Spinal cord (tissue), 10 donors: ENCODE results near the gene ITGA5. TPM values are rescaled to one million over a fixed set of nuclear protein-coding genes. Genes with fewer than 3 reads are reported as not detected.

Source experiments
- DNase-seq, 6 donors: peaks; one replicate each; pipeline versions ENCODE4 v3.0.0 to v3.0.0-alpha.2; 2013 to 2015; ENCODE audit warnings: low spot score in 6 of 6, low read depth in 4 of 6
- H3K27ac ChIP-seq: one replicate; pipeline ENCODE4 v1.5.1; 2013; ENCODE audit warnings: low read depth, low read length, control low read depth
- H3K27me3 ChIP-seq: one replicate; pipeline ENCODE4 v1.6.1; 2013; ENCODE audit warnings: low read length; ENCODE audit not compliant: control insufficient read depth, insufficient read depth
- H3K36me3 ChIP-seq: one replicate; pipeline ENCODE4 v1.6.1; 2013; ENCODE audit warnings: low read length; ENCODE audit not compliant: control insufficient read depth, insufficient read depth
- H3K4me1 ChIP-seq: one replicate; pipeline ENCODE4 v1.6.1; 2013; ENCODE audit warnings: low read length; ENCODE audit not compliant: control insufficient read depth, insufficient read depth
- H3K4me3 ChIP-seq: one replicate; pipeline ENCODE4 v1.5.1; 2013; ENCODE audit warnings: low read depth, low read length, control low read depth
- H3K9me3 ChIP-seq: one replicate; pipeline ENCODE4 v1.6.1; 2013; ENCODE audit warnings: low read length; ENCODE audit not compliant: control insufficient read depth, insufficient read depth
- WGBS: methylation state at CpG from one replicate; pipeline ENCODE4 v1.1.5; 2013; ENCODE audit warnings: missing lambda C conversion rate; ENCODE audit not compliant: insufficient coverage; 5-methylcytosine and 5-hydroxymethylcytosine counted together
- polyA plus RNA-seq, 2 donors: library from polyadenylated mRNA; unstranded; fragments of 120-200 nt; gene quantifications; one replicate each; pipeline ENCODE4 v1.2.1, GENCODE V29; 2013; ENCODE audit not compliant: insufficient read length in 2 of 2
- total RNA-seq, 2 donors: library from RNA; depleted of rRNA in 1 of 2; stranded (reverse); fragments of 120-200 nt in 1 of 2; fragments of >200 nt in 1 of 2; gene quantifications; one replicate each; pipeline versions ENCODE4 v1.2.3 to v1.2.4, GENCODE V29; 2013 to 2014
- donor health status: healthy.

ITGA5 gene
- total and polyA plus RNA-seq, 4 donors = 12.3 to 43.0 (median 20.0) TPM

DNA sequence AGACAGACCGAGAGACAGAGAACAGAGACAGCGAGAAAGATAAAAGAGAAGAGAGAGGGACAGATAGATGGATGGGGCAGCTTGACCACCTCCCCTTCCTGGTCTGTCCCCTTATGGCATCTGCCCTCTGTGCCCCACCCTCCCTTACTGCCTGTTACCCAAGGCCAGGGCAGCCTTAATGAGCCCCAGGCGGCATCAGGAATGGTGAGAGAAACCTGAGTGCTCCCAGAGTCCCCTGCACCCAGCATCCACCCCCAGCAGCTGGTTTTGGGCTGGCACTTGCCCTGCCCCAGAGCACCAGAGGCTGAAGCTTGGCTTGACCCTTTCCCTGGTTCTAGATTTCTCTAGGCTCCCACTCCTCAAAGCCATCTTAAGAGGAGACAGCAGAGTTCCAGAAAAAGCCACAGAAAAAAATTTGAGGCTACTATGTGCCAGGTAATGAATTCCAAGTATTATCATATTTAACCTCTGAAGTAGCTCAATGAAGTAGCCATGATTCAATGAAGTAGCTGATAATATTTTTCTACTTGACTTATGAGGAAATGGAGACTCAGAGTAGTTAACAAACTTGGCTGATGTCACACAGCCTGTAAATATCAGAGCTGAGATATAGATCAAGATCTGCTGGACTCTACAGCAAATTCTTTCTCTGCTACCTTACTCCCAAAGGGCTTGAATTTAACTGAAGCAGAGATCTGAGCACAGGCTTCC, 32.5 kb downstream of the ITGA5 start:
- no peak overlapping the region for H3K4me3 ChIP-seq
- DNase-seq = no peak
- H3K36me3 ChIP-seq = peaks cover 4% of the 10 kb centered on the region
- H3K4me1 ChIP-seq = peaks cover 46% of the 10 kb centered on the region
- WGBS = 74% methylated on average over 2 of the region's 3 CpGs
- H3K27me3 ChIP-seq = no peaks in the 10 kb centered on the region
- H3K9me3 ChIP-seq = no peaks in the 10 kb centered on the region
- no peak overlapping the region for H3K27ac ChIP-seq

DNA sequence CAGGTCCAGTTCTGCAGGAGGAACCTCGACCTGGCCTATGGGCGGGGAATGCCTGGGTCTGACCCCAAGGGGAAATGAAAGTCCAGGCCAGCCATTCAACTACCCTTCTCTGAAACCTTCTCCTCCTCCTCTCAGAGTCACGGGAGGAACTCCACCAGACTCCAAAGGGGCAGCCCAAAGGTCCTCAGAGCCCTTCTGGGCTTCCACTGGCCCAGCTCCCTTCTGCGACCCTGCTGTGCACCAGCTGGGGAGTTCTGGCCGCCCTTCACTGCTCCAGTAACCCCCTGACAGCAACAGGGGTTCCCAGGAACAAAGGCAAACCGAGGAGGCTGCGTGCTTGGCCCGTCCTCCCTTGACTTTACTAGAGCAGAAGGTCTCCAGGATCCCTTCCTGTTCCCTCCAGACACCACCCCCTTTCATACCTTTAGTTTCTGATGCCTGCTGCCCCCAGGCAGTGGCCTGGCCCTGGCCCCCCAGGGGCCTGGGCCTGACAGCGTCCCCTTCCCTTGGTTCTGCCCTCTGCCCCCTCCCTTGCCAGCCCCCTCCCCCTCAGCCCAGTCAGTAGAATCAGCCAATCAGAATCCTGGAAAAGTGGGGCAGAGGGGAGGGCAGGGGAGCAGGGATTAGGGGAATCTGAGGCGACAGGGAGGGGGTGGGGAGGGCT, 33.7 kb downstream of the ITGA5 start:
- peaks cover 4% of the 10 kb centered on the region for H3K36me3 ChIP-seq
- no peaks in the 10 kb centered on the region for H3K9me3 ChIP-seq
- H3K4me3 ChIP-seq = no peak overlapping the region
- peaks cover 37% of the 10 kb centered on the region for H3K4me1 ChIP-seq
- no peaks in the 10 kb centered on the region for H3K27me3 ChIP-seq
- 32% methylated on average over 9 of the region's 10 CpGs for WGBS
- peak in 2 of 6 donors; percentile 52 to 58 for DNase-seq
- peak overlapping the region; percentile 61 for H3K27ac ChIP-seq

DNA sequence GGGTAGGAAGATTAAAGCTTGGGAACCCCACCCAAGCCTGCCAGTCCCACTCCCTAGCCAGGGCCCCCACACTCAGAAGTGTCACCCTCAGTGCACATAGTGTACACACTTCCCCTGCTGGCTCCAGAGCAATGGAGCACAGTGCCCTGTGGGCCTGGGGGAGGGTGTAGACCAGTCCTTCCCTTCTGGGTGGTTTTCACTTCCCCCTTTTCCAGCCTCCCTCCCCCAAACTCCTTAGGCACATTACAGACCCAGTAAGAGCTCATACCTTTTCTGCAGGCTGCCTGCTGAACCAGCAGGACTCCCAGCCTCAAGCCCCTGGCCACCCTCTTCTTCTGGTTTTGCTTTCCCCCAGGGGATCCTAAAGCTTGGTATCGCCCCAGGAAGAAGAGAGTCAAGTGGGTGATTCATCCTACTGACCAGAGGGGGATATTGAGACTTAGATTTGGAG, 34.5 kb downstream of the ITGA5 start, which contains the start of gene ZNF385A:
Gene ZNF385A, minus strand, starts transcription at position 143 of the 451 bp plus-strand sequence. CDS start 219 bp downstream, outside the sequence.
- Histone ChIP-seq H3K36me3 (peaks cover 4% of the 10 kb centered on the region), H3K4me1 (peaks cover 34% of the 10 kb centered on the region), H3K27ac (peak within 1 kb of the TSS; percentile 61), H3K4me3 (no peak within 1 kb of the TSS), H3K9me3 (no peaks in the 10 kb centered on the region), H3K27me3 (no peaks in the 10 kb centered on the region)
- WGBS = no CpG with 5 or more reads among the region's 1 CpG
- no peak for DNase-seq

DNA sequence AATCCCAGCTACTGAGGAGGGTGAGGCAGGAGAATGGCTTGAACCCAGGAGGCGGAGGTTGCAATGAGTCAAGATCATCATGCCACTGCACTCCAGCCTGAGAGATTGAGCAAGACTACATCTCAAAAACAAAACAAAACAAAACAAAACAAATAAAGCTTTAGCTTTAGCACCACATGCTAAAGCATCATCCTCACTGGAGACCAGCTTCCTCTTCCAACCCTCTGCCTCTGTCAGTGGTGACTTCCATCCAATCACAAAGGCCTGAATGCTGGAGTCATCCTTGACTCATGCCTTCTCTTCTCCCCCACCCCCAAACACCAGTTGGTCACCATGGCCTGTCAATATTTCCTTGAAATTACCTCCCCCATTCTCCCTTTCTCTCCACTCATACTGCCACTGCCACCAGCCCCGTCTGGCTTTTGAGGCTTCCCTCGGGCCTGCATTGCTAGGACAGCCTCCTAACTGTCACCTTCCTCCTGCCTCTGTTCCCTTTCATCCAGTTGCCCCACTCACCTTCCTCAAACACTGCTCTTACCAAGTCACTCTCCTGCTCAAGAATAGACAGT, 35.9 kb downstream of the ITGA5 start:
- 86% methylated on average over 3 of the region's 3 CpGs for WGBS
- H3K27me3 ChIP-seq = no peaks in the 10 kb centered on the region
- H3K27ac ChIP-seq = no peak overlapping the region
- no peak overlapping the region for H3K4me3 ChIP-seq
- H3K36me3 ChIP-seq = peaks cover 4% of the 10 kb centered on the region
- no peak for DNase-seq
- no peaks in the 10 kb centered on the region for H3K9me3 ChIP-seq
- H3K4me1 ChIP-seq = peaks cover 40% of the 10 kb centered on the region

DNA sequence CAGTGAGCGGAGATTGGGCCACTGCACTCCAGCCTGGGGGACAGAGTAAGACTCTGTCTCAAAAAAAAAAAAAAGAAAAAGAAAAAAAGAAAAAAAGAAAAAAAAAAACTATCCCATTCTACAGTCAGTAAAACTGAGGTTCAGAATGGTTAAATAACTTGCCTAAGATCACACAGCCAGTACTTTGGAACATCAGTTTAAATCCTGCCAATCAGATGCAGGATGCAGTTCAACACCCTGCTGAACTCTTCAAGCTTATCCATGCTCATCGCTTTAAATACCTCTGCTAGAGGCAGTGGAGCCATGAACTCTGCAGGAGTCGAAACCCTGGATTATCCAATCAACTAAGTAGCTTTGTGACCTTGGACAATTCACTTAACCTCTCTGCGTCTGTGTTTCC, 37.9 kb downstream of the ITGA5 start:
- peaks cover 43% of the 10 kb centered on the region for H3K4me1 ChIP-seq
- H3K9me3 ChIP-seq = no peaks in the 10 kb centered on the region
- H3K27ac ChIP-seq = no peak overlapping the region
- peaks cover 6% of the 10 kb centered on the region for H3K36me3 ChIP-seq
- no peak overlapping the region for H3K4me3 ChIP-seq
- DNase-seq = no peak
- no peaks in the 10 kb centered on the region for H3K27me3 ChIP-seq
- 100% methylated on average over 1 of the region's 4 CpGs for WGBS

DNA sequence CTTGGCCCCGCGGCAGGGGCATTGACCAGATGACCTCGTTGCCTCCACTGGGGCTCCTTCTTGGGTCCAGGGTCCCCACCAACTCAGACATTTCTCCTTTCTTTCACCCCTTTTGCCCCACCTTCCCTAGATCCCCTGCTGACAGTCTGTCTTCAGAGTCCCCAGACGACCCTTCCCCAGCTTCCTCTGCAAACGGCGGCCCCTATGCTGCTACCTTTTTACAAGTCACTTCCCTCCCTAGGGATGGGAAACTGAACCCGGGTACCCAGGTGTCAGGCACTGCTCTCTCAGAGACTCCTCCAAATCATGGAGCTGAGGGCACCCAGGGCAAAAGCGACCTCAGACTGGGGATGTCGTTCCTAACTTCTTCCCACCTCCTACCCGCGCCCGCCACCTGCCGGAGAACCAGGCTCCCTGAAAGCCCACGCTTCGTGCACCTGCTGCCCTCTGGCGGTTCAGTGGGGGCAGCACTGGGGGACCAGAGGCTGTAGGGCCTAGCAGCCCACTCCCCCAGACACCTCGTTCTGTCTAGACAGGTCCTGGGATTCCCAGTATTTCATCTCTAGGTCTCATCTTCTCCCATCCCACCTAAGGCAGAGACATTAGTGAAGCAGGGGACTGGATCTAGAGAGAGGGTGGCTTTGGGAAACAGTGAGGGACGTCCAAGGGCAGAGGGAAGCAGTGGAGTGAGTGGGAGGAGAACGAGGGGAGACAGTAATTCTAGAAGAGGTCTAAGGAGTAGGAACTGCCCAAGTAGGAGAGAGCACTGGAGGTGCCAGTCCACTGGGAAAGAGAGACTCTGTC, 39.5 kb downstream of the ITGA5 start:
- Histone ChIP-seq H3K4me1 (peaks cover 40% of the 10 kb centered on the region), H3K4me3 (peak overlapping the region; percentile 54), H3K9me3 (no peaks in the 10 kb centered on the region), H3K36me3 (peaks cover 14% of the 10 kb centered on the region), H3K27me3 (no peaks in the 10 kb centered on the region), H3K27ac (peak overlapping the region; percentile 73)
- peak in 5 of 6 donors; percentile 70 to 96 (median 79) for DNase-seq
- 6% methylated on average over 17 of the region's 19 CpGs for WGBS

DNA sequence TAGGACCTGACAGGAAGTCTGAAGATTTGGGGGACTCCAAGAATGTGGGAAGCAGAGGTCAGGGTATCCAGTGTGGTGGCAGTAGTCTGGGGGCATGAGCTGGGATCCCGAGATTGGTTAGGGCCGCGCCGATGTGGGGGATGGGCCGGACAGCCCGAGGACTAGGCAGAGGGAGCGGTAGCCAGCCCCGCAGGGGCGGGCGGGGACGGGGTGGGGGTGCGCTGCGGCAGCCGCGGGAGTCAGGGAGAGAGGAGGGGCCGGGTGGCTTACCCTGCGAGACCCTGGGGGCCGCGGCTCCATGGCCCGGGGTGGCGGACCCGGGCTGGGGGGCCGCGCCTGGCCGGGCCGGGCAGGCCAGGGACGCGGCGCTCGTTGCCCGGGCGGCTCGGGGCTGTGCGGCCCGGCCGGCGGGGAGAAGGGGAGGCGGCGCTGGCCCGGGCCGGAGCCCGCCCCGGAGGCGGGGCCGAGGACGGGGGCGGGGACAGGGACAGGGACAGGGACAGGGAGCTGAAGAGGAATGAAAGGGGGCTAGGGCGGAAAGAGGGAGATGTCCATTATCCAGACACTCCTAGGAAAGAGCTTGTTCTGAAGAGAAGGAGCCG, 40.2 kb downstream of the ITGA5 start:
- H3K4me1 ChIP-seq = peaks cover 43% of the 10 kb centered on the region
- H3K27ac ChIP-seq = peak overlapping the region; percentile 73
- WGBS = 3% methylated on average over 48 of the region's 49 CpGs
- peaks cover 19% of the 10 kb centered on the region for H3K36me3 ChIP-seq
- no peaks in the 10 kb centered on the region for H3K9me3 ChIP-seq
- H3K27me3 ChIP-seq = no peaks in the 10 kb centered on the region
- DNase-seq = peak in 2 of 6 donors; percentile 84 to 86
- peak overlapping the region; percentile 54 for H3K4me3 ChIP-seq

DNA sequence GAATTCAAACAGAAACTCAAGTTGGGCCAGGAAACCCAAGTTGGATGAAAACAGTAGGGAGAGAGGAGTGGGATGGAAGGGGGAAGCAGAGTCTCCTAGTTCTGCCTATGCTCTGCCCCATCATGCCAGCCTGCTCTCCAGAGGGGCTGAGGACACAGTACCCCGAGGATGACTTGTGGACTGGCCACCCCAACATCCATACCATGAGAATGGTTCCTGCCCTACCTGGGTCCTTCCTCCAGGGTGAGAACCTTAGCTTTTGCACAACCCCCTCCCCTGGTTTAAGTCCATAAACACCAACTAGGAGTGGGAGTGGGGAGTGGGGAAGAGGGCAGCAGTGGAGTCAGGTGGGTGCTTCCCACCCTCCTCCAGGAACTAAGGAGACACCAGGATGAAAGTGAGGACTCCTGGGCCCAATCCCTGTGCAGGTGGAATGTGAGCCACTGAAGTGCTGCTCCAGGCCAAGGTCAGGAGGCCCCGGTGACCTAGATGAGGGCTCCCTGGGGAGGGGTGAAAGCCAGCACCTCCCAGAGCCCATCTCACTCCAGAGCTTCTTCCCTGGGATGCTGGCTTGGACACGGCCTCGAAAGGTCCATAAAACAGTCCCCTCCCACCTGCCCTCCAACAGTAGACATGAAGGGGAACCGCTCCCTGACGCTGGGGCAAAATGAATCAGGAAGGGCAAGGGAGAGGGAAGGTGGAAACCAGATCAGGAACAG, 41.1 kb downstream of the ITGA5 start:
- H3K9me3 ChIP-seq = no peaks in the 10 kb centered on the region
- no peak for DNase-seq
- peaks cover 20% of the 10 kb centered on the region for H3K36me3 ChIP-seq
- H3K27ac ChIP-seq = peak overlapping the region; percentile 58
- peaks cover 43% of the 10 kb centered on the region for H3K4me1 ChIP-seq
- H3K4me3 ChIP-seq = no peak overlapping the region
- WGBS = 70% methylated on average over 2 of the region's 6 CpGs
- no peaks in the 10 kb centered on the region for H3K27me3 ChIP-seq
